ENCODE results near the gene PPFIA4. TPM values are rescaled to one million over a fixed set of nuclear protein-coding genes. Genes with fewer than 3 reads are reported as not detected.

The PPFIA4 gene
- total and polyA plus RNA-seq, 7 donors: 8.3 to 99.8 (median 29.1) TPM

DNA sequence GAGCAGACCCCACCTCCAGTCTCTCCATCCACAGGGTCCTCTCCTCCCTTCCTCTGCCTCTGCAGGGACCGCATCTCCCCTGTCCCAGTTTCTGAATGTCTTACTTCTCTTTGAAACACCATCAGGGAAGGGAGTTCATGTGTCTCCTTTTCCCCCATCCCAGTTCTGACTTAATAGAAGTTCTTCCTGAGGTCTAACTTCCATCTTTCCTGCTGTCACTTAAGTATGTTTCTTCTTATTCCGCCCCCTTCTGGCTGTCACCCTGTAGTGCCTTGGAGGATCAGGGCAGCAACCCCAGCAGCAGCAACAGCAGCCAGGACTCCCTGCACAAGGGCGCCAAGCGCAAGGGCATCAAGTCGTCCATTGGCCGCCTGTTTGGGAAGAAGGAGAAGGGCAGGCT is 30.2 kb downstream of the PPFIA4 start:
- H3K4me1 ChIP-seq: peaks cover 6% of the 10 kb centered on the region
- no peak overlapping the region for H3K27ac ChIP-seq
- H3K9me3 ChIP-seq: no peaks in the 10 kb centered on the region
- H3K4me3 ChIP-seq: no peak overlapping the region
- H3K36me3 ChIP-seq (ENCODE audit: insufficient read depth in 1 of 2, low read depth in 1 of 2): peaks cover 0 to 85% of the 10 kb centered on the region in 2 donors
- DNase-seq (peak in 1 of 2 donors; percentile 1), ATAC-seq (no peak)
- TF ChIP-seq, protein P1, sequence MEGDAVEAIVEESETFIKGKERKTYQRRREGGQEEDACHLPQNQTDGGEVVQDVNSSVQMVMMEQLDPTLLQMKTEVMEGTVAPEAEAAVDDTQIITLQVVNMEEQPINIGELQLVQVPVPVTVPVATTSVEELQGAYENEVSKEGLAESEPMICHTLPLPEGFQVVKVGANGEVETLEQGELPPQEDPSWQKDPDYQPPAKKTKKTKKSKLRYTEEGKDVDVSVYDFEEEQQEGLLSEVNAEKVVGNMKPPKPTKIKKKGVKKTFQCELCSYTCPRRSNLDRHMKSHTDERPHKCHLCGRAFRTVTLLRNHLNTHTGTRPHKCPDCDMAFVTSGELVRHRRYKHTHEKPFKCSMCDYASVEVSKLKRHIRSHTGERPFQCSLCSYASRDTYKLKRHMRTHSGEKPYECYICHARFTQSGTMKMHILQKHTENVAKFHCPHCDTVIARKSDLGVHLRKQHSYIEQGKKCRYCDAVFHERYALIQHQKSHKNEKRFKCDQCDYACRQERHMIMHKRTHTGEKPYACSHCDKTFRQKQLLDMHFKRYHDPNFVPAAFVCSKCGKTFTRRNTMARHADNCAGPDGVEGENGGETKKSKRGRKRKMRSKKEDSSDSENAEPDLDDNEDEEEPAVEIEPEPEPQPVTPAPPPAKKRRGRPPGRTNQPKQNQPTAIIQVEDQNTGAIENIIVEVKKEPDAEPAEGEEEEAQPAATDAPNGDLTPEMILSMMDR (IDR thresholded peaks at IDR 0.05): no peak
- 91 to 95% (median 95%) methylated on average over 6 of the region's 6 CpGs for WGBS, 3 donors
- H3K27me3 ChIP-seq (ENCODE audit: insufficient read depth in 3 of 3, low read length in 2 of 3): no peaks in the 10 kb centered on the region
- intact Hi-C loops (cut with DNase I): no loop called here

- Histone ChIP-seq H3K4me1 (no peaks in the 10 kb centered on the region), H3K27me3 (ENCODE audit: insufficient read depth in 3 of 3, low read length in 2 of 3) (no peaks in the 10 kb centered on the region), H3K27ac (no peak overlapping the region), H3K36me3 (ENCODE audit: insufficient read depth in 1 of 2, low read depth in 1 of 2) (peaks cover 0 to 88% of the 10 kb centered on the region in 2 donors), H3K4me3 (no peak overlapping the region), H3K9me3 (no peaks in the 10 kb centered on the region)
- peak in 1 of 2 donors; percentile 19 for DNase-seq
- WGBS, 3 donors: 71 to 76% (median 72%) methylated on average over 9 to 10 of the region's 10 CpGs
- ATAC-seq: no peak
- intact Hi-C loops (cut with DNase I): no loop called here
- TF ChIP-seq, protein P1 (IDR thresholded peaks at IDR 0.05): no peak
Measured at GRCh38 chr1:203057911-203058675, 31.8 kb downstream of the PPFIA4 start.

DNA sequence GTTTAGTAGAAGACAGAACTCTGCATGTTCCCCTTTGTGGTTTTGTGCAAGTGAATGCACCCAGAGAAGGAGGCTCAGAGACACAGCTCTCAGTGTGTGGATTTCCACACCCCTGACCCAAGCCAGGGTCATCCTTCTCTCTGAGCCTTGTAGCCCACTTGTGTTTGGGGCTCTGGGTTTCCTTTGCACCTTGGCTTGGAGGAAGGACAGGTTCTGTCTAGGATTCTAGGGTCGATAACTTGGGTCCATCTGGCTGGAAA is 32.3 kb downstream of the PPFIA4 start:
- WGBS, 3 donors: 82 to 89% (median 83%) methylated on average over 1 of the region's 1 CpG
- TF ChIP-seq, protein P1 (IDR thresholded peaks at IDR 0.05): no peak
- Histone ChIP-seq H3K9me3 (no peaks in the 10 kb centered on the region), H3K36me3 (ENCODE audit: insufficient read depth in 1 of 2, low read depth in 1 of 2) (peaks cover 0 to 83% of the 10 kb centered on the region in 2 donors), H3K4me3 (no peak overlapping the region), H3K27me3 (ENCODE audit: insufficient read depth in 3 of 3, low read length in 2 of 3) (no peaks in the 10 kb centered on the region), H3K27ac (no peak overlapping the region), H3K4me1 (no peaks in the 10 kb centered on the region)
- no peak for DNase-seq
- intact Hi-C loops (cut with DNase I): no loop called here
- no peak for ATAC-seq

- ATAC-seq: no peak
- Histone ChIP-seq H3K4me3 (no peak overlapping the region), H3K27ac (no peak overlapping the region), H3K4me1 (peaks cover 4% of the 10 kb centered on the region), H3K36me3 (ENCODE audit: insufficient read depth in 1 of 2, low read depth in 1 of 2) (peaks cover 0 to 81% of the 10 kb centered on the region in 2 donors), H3K9me3 (no peaks in the 10 kb centered on the region), H3K27me3 (ENCODE audit: insufficient read depth in 3 of 3, low read length in 2 of 3) (no peaks in the 10 kb centered on the region)
- WGBS, 3 donors: 80 to 87% (median 86%) methylated on average over 2 of the region's 2 CpGs
- TF ChIP-seq, protein P1 (IDR thresholded peaks at IDR 0.05): no peak
- intact Hi-C loops (cut with DNase I): no loop called here
- peak in 1 of 2 donors; percentile 35 for DNase-seq
Measured at GRCh38 chr1:203059485-203059884, 33.2 kb downstream of the PPFIA4 start.

GRCh38 chr1:203060115-203060514 is 33.8 kb downstream of the PPFIA4 start:
- Histone ChIP-seq H3K4me1 (peaks cover 7% of the 10 kb centered on the region), H3K27ac (no peak overlapping the region), H3K4me3 (no peak overlapping the region), H3K36me3 (ENCODE audit: insufficient read depth in 1 of 2, low read depth in 1 of 2) (peaks cover 0 to 75% of the 10 kb centered on the region in 2 donors), H3K27me3 (ENCODE audit: insufficient read depth in 3 of 3, low read length in 2 of 3) (no peaks in the 10 kb centered on the region), H3K9me3 (no peaks in the 10 kb centered on the region)
- DNase-seq (peak in 1 of 2 donors; percentile 27), ATAC-seq (no peak)
- WGBS, 3 donors: 96 to 97% (median 96%) methylated on average over 11 of the region's 11 CpGs
- intact Hi-C loops (cut with DNase I): no loop called here
- TF ChIP-seq, protein P1 (IDR thresholded peaks at IDR 0.05): no peak
